Medulla oblongata (tissue), 1 donor: Measurements from ENCODE around the gene PRKG2.

ENCODE experiments used
- DNase-seq: peaks from one replicate; pipeline ENCODE4 v3.0.0-alpha.2; 2015; ENCODE audit errors: extremely low spot score

The PRKG2 gene

GRCh38 chr4:81096566-81096965 lies 118.5 kb downstream of the PRKG2 start:
- DNase-seq: no peak

GRCh38 chr4:81095389-81095788 lies 119.6 kb downstream of the PRKG2 start:
- DNase-seq: no peak

DNA sequence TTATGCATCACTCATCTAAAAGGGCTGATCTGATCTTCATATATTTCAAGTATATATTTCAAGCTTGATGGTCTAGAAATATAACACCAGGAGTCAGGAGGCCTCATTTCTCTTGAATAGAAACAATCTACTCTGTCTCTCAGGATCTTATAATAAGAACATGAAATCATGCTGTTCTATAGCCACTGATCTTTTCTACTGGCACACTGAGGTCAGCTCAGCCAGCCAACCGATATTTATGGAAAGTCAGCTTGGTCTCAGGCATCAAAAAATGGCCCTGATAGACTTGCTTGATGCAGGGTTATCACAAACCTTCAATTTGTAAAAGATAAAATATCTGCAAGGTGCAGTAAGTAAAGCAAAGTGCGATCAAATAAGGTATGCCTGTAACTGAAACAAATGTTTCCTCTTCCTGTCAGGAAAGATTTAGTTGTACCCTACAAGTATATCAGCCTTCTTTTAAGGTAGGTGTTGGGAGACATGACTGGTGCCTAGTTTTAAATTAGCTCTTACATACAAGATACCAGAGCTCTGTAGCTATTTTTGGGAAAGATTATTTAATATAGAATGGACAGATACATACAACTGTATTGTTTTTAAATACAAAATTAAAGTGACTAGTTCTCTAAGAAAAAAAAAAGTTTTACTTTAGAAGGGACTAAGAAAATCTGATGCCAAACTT lies 121.2 kb downstream of the PRKG2 start:
- no peak for DNase-seq

DNA sequence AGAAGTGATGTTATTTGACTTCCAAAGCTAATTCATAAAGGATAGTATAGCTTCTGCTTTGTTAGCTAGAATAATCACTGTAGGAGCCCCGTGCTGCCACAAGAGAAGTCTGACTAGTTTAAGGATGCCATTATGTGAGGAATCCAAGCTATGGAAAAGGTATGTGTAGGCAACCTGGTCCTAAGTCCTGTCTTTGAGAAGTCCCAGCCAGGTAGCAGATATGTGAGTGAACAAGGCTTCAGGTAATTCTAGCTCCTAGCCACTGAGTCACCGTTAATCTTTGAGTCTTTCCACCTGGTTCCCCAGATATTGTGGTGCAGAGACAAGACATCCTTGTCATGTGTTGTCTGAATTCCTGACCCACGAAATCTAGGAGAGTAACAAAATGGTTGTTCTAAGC lies 129.0 kb downstream of the PRKG2 start:
- DNase-seq: no peak

DNA sequence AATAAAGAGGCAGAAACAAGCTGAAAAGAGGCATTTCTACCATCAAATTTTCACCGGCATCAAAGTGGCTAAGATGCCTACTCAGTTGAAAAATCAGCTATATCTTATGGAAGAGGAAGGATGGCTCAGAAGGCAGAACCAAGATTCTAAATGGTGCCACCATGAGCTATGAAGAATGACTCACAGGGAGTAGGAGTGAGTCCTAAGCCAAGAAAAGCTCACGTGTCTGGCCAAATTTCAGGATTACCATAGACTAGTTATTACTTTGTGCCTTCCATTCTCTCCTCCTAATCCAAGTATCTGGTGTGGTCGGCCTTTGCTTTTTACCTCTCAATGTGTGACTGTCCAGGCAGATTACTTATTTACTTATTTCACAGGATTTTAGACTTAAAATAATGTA lies 129.7 kb downstream of the PRKG2 start:
- DNase-seq: no peak

DNA sequence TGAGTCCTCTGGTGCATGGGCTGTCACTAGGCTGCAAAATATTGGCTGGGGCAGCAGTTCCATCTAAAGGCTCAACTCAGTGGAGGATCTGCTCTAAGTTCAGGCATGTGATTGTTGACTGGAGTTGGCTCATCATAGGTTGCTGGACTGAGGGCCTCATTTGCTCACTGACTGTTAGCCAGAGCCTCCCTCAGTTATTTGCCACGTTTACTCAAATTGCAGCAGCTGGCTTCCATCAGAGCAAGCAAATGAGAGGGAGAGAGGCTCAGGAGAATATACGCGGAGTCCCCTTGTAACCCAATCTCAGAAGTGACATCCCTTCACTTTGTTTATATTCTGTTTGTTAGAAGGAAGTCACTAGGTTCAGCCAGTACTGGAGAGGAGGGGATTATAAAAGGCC lies 130.4 kb downstream of the PRKG2 start:
- DNase-seq: no peak

DNA sequence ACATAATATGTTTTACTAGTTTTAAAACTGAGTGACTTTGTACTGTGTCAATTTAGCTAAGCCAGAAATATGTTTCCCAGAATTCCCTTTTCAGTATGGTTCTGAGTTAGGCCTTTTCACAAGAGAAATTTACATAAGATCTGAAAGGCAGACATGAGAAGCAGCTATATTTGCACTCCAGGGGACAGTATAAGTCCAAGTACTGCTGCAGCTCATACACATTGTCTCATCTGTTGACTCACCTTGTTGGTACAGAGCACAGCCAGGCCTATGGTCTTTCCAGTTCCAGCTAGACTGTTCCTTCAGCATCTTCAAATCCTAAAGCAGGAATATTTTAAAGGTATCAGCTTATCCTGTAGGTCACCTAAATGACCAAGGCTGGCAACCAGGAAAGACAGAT lies 131.0 kb downstream of the PRKG2 start:
- DNase-seq: no peak

DNA sequence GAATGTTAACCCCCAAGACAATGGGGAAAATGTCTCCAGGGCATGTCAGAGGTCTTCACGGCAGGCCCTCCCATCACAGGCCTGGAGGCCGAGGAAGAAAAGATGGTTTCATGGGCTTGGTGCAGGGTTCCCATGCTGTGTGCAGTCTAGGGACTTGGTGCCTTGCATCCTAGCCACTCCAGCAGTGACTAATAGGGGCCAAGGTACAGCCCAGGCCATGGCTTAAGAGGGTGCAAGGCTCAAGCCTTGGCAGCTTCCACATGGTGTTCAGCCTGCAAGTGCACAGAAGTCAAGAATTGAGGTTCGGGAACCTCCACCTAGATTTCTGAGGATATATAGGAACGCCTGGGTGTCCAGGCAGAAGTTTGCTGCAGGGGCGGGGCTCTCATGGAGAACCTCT lies 133.9 kb downstream of the PRKG2 start:
- DNase-seq: no peak

GRCh38 chr4:81071013-81071412 lies 144.0 kb downstream of the PRKG2 start:
- DNase-seq: no peak

GRCh38 chr4:81069706-81070331 lies 145.2 kb downstream of the PRKG2 start:
- peak; percentile 95 for DNase-seq

DNA sequence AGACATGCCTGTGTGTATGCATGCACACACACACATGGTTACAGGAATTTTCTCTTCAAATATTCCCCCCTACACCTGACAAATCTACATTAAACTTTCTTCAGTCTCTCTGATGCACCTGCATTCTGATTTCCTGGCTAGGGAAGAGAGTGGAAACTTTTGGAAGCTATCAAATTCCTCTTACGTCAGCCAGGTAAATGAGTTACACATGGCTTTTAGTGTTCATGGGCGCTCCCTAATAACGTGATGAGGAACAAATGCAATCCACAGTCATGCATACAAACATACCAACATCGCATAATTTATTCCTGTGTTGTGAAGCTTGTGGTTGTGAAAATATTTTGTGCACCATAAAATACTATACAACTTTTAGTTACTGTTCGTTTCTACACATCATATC lies 149.6 kb downstream of the PRKG2 start:
- DNase-seq: no peak

GRCh38 chr4:81062001-81062400 lies 153.0 kb downstream of the PRKG2 start:
- DNase-seq: no peak

DNA sequence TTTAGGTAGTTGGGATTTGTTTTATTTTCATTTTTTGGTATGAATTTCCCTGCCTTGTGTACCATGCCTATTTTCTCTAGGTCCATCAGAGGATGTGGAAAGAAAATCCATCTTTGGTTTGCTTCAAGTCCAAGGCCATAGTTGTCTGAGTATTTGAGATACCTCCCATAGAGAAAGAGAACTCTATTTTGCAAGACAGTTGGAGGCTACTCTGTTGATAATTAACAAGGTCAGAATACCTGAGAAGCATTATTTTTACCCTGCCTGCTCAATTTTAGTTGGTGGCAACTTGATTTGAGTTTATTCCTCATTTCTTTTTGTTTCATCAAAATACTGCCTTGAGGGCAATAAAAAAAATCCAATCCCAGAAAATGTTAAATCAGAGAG lies 153.7 kb downstream of the PRKG2 start:
- no peak for DNase-seq

DNA sequence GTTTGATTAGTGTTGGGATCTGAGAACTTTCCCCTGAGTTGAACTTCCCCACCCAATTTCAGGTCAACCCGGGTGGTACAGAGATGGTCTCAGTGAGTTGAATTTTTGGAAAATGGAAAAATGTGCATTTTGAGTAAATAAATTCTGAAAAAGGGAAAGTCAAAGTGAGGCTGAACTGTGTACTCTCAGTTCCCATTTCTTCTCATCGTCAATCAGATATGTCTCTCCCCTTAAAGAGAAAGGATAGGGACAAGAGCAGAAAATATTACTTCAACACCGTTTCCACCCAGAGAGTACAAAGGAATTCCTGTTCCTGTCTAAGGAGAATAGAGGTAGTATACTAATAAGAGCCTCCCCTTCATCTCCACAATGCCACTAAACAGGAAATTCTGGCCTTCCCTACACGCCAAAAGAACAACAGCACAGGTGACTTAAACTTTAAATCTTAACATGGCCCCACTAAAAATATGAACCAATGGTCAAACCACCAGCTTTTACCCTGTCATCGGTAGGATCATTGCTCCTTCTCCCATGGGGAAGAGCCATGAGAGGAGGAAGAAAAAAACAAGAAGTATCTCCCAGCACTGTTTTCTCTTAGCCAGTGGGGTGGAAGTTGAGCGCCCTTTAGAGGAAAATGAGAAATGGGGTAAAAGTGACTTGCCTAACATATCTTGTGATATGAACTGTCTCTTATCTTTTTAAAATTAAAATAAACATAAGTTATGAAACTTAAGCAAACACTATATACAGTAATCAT lies 154.3 kb downstream of the PRKG2 start:
- DNase-seq: no peak

- no peak for DNase-seq
Measured at GRCh38 chr4:81058621-81059020, 156.4 kb downstream of the PRKG2 start.

GRCh38 chr4:81052119-81053068 lies 162.6 kb downstream of the PRKG2 start:
- DNase-seq: peak; percentile 81

- no peak for DNase-seq
Measured at GRCh38 chr4:81049907-81050306, 165.1 kb downstream of the PRKG2 start.

- no peak for DNase-seq
Measured at GRCh38 chr4:81049330-81049729, 165.7 kb downstream of the PRKG2 start.

GRCh38 chr4:81042578-81043365 lies 172.2 kb downstream of the PRKG2 start:
- no peak for DNase-seq

- peak; percentile 71 for DNase-seq
Measured at GRCh38 chr4:81040012-81040659, 174.9 kb downstream of the PRKG2 start.
